22Rv1 (cell line): ENCODE data around the gene MEOX2.

Experiments used
- ZFX ChIP-seq: fragments of 450-650 bp; IDR thresholded peaks from 2 replicates; pipeline ENCODE4 v1.6.1; 2017; ENCODE audit warnings: antibody characterized with exemption, borderline replicate concordance
- TF ChIP-seq, protein P1 (sequence below): fragments of 450-650 bp; IDR thresholded peaks from 2 replicates; pipeline ENCODE4 v1.5.1; 2017; ENCODE audit warnings: mild to moderate bottlenecking

DNA sequence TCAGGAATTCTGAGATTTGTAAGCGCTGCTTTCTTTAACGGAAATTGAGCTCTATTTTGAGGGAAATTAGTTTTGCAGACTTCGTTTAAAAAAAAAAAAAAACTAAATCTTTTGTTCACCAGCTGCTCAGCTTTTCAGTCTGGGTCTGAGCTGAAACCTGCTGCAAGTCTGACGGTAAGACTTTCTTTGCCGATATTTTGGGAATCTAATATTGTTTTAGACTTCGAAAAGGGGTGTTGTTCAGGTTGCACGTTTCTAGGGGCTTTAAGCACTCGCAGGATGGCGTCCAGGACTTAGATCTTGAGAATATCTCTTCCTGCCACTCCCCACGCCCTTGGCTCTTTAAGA is 1.8 kb upstream of the MEOX2 start:
- TF ChIP-seq, protein P1, sequence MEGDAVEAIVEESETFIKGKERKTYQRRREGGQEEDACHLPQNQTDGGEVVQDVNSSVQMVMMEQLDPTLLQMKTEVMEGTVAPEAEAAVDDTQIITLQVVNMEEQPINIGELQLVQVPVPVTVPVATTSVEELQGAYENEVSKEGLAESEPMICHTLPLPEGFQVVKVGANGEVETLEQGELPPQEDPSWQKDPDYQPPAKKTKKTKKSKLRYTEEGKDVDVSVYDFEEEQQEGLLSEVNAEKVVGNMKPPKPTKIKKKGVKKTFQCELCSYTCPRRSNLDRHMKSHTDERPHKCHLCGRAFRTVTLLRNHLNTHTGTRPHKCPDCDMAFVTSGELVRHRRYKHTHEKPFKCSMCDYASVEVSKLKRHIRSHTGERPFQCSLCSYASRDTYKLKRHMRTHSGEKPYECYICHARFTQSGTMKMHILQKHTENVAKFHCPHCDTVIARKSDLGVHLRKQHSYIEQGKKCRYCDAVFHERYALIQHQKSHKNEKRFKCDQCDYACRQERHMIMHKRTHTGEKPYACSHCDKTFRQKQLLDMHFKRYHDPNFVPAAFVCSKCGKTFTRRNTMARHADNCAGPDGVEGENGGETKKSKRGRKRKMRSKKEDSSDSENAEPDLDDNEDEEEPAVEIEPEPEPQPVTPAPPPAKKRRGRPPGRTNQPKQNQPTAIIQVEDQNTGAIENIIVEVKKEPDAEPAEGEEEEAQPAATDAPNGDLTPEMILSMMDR, result no peak
- no peak for TF ChIP-seq ZFX
